ENCODE results near the gene MARS1. TPM values are rescaled to one million over a fixed set of nuclear protein-coding genes. Genes with fewer than 3 reads are reported as not detected.

MARS1 gene
- total RNA-seq, 1 donor from 2014 or later, result 351 TPM

- H2AFZ ChIP-seq (ENCODE audit: low read depth, low read length), result no peak overlapping the region
- H3K9me3 Mint-ChIP-seq (ENCODE audit: unreplicated experiment), result no peaks in the 10 kb centered on the region
- H3K36me3 ChIP-seq (ENCODE audit: insufficient read depth, low read length), result peaks cover 36% of the 10 kb centered on the region
- peak overlapping the region; percentile 99 for H3K9ac ChIP-seq (ENCODE audit: low read length)
- H3K27ac ChIP-seq (ENCODE audit: low read depth, low read length), result peak overlapping the region; percentile 98
- peak overlapping the region; percentile 91 for H3K4me3 Mint-ChIP-seq (ENCODE audit: unreplicated experiment)
- peak overlapping the region; percentile 97 for H3K4me3 ChIP-seq (ENCODE audit: insufficient read depth, low read depth, low read length)
- H3K36me3 Mint-ChIP-seq (ENCODE audit: low read depth, unreplicated experiment), result peaks cover 29% of the 10 kb centered on the region
- H3K4me1 Mint-ChIP-seq (ENCODE audit: low read depth, unreplicated experiment), result peaks cover 52% of the 10 kb centered on the region
- TF ChIP-seq EZH2 (IDR thresholded peaks at IDR 0.05; ENCODE audit: insufficient read depth, low read length) (no peak), CTCF (IDR thresholded peaks at IDR 0.05; ENCODE audit: insufficient read depth, low read depth, low read length) (no peak)
- H3K4me1 ChIP-seq (ENCODE audit: insufficient read depth, low read length), result peaks cover 54% of the 10 kb centered on the region
- H3K27me3 ChIP-seq (ENCODE audit: insufficient read depth, low read length), result no peaks in the 10 kb centered on the region
- no peak for DNase-seq (ENCODE audit: low read depth)
- H4K20me1 ChIP-seq (ENCODE audit: insufficient read depth, low read length), result peaks cover 71% of the 10 kb centered on the region
- H3K4me2 ChIP-seq (ENCODE audit: low read length), result peak overlapping the region; percentile 94
- H3K79me2 ChIP-seq (ENCODE audit: insufficient read depth, low read length), result peaks cover 55% of the 10 kb centered on the region
- no peaks in the 10 kb centered on the region for H3K27me3 Mint-ChIP-seq (ENCODE audit: low read depth, unreplicated experiment)
- H3K27ac Mint-ChIP-seq (ENCODE audit: unreplicated experiment), result peak overlapping the region; percentile 99
- H3K9me3 ChIP-seq (ENCODE audit: insufficient read depth, low read depth, low read length), result no peaks in the 10 kb centered on the region
- no peak for FAIRE-seq
These were observed 31.9 kb downstream of the MARS1 start for GRCh38 chr12:57519796-57520052.

- H3K9me3 Mint-ChIP-seq (ENCODE audit: unreplicated experiment), result no peaks in the 10 kb centered on the region
- H3K79me2 ChIP-seq (ENCODE audit: insufficient read depth, low read length), result peaks cover 60% of the 10 kb centered on the region
- peak within 1 kb of the TSS; percentile 91 for H3K4me3 Mint-ChIP-seq (ENCODE audit: unreplicated experiment)
- FAIRE-seq (no peak), DNase-seq (ENCODE audit: low read depth) (peak; percentile 88)
- peaks cover 27% of the 10 kb centered on the region for H3K36me3 Mint-ChIP-seq (ENCODE audit: low read depth, unreplicated experiment)
- H3K4me1 ChIP-seq (ENCODE audit: insufficient read depth, low read length), result peaks cover 55% of the 10 kb centered on the region
- H3K9ac ChIP-seq (ENCODE audit: low read length), result peak within 1 kb of the TSS; percentile 99
- H2AFZ ChIP-seq (ENCODE audit: low read depth, low read length), result peak within 1 kb of the TSS; percentile 48
- H3K4me1 Mint-ChIP-seq (ENCODE audit: low read depth, unreplicated experiment), result peaks cover 56% of the 10 kb centered on the region
- H3K27me3 Mint-ChIP-seq (ENCODE audit: low read depth, unreplicated experiment), result no peaks in the 10 kb centered on the region
- TF ChIP-seq CTCF (IDR thresholded peaks at IDR 0.05; ENCODE audit: insufficient read depth, low read depth, low read length), result no peak
- no peak for TF ChIP-seq EZH2 (IDR thresholded peaks at IDR 0.05; ENCODE audit: insufficient read depth, low read length)
- peak within 1 kb of the TSS; percentile 97 for H3K4me3 ChIP-seq (ENCODE audit: insufficient read depth, low read depth, low read length)
- peak within 1 kb of the TSS; percentile 98 for H3K27ac ChIP-seq (ENCODE audit: low read depth, low read length)
- H3K9me3 ChIP-seq (ENCODE audit: insufficient read depth, low read depth, low read length), result no peaks in the 10 kb centered on the region
- peak within 1 kb of the TSS; percentile 94 for H3K4me2 ChIP-seq (ENCODE audit: low read length)
- H3K27ac Mint-ChIP-seq (ENCODE audit: unreplicated experiment), result peak within 1 kb of the TSS; percentile 99
- no peaks in the 10 kb centered on the region for H3K27me3 ChIP-seq (ENCODE audit: insufficient read depth, low read length)
- peaks cover 71% of the 10 kb centered on the region for H4K20me1 ChIP-seq (ENCODE audit: insufficient read depth, low read length)
- H3K36me3 ChIP-seq (ENCODE audit: insufficient read depth, low read length), result peaks cover 30% of the 10 kb centered on the region
These were observed 32.4 kb downstream of the MARS1 start, which contains the start of gene DDIT3 for GRCh38 chr12:57520053-57520818. TSS of gene DDIT3 (minus strand) at chr12:57520514. CDS start at chr12:57517406, 3,108 bp downstream.

GRCh38 chr12:57521525-57522010 is 33.7 kb downstream of the MARS1 start:
- Histone ChIP-seq H3K4me1 (ENCODE audit: insufficient read depth, low read length) (peaks cover 55% of the 10 kb centered on the region), H3K27me3 (ENCODE audit: insufficient read depth, low read length) (no peaks in the 10 kb centered on the region), H3K9ac (ENCODE audit: low read length) (peak overlapping the region; percentile 85), H2AFZ (ENCODE audit: low read depth, low read length) (peak overlapping the region; percentile 30), H3K27ac (ENCODE audit: low read depth, low read length) (peak overlapping the region; percentile 91), H3K36me3 (ENCODE audit: insufficient read depth, low read length) (peaks cover 17% of the 10 kb centered on the region), H3K79me2 (ENCODE audit: insufficient read depth, low read length) (peaks cover 67% of the 10 kb centered on the region), H4K20me1 (ENCODE audit: insufficient read depth, low read length) (peaks cover 71% of the 10 kb centered on the region), H3K4me2 (ENCODE audit: low read length) (peak overlapping the region; percentile 86), H3K4me3 (ENCODE audit: insufficient read depth, low read depth, low read length) (peak overlapping the region; percentile 54), H3K9me3 (ENCODE audit: insufficient read depth, low read depth, low read length) (no peaks in the 10 kb centered on the region)
- Mint-ChIP-seq H3K27ac (ENCODE audit: unreplicated experiment) (peak overlapping the region; percentile 99), H3K27me3 (ENCODE audit: low read depth, unreplicated experiment) (no peaks in the 10 kb centered on the region), H3K9me3 (ENCODE audit: unreplicated experiment) (no peaks in the 10 kb centered on the region), H3K36me3 (ENCODE audit: low read depth, unreplicated experiment) (peaks cover 23% of the 10 kb centered on the region), H3K4me3 (ENCODE audit: unreplicated experiment) (peak overlapping the region; percentile 83), H3K4me1 (ENCODE audit: low read depth, unreplicated experiment) (peaks cover 47% of the 10 kb centered on the region)
- DNase-seq (ENCODE audit: low read depth), result peak; percentile 47
- FAIRE-seq, result no peak
- no peak for TF ChIP-seq CTCF (IDR thresholded peaks at IDR 0.05; ENCODE audit: insufficient read depth, low read depth, low read length)
- no peak for TF ChIP-seq EZH2 (IDR thresholded peaks at IDR 0.05; ENCODE audit: insufficient read depth, low read length)
